HG03442 (cell line): Measurements from ENCODE around the gene ZIM2.
"Not testable (repeated sequence)": the region's sequence is repeated elsewhere in the genome, so short reads cannot be mapped to it uniquely, and the experiment has no call there.

ENCODE experiments used
- ATAC-seq: cut with Tn5 transposase; IDR thresholded peaks from one replicate; pipeline ENCODE4 v1.9.1; 2021; ENCODE audit warnings: mild to moderate bottlenecking, moderate library complexity; ENCODE audit not compliant: unreplicated experiment

ZIM2 gene

GRCh38 chr19:56840451-56841192, at the start of gene ZIM2, which contains the start of gene PEG3:
TSS of gene ZIM2 (minus strand) at chr19:56840726. CDS start at chr19:56824277, 16,449 bp downstream.
TSS of gene PEG3 (minus strand) at chr19:56840726. CDS start at chr19:56824655, 16,071 bp downstream.
- ATAC-seq = no peak

DNA sequence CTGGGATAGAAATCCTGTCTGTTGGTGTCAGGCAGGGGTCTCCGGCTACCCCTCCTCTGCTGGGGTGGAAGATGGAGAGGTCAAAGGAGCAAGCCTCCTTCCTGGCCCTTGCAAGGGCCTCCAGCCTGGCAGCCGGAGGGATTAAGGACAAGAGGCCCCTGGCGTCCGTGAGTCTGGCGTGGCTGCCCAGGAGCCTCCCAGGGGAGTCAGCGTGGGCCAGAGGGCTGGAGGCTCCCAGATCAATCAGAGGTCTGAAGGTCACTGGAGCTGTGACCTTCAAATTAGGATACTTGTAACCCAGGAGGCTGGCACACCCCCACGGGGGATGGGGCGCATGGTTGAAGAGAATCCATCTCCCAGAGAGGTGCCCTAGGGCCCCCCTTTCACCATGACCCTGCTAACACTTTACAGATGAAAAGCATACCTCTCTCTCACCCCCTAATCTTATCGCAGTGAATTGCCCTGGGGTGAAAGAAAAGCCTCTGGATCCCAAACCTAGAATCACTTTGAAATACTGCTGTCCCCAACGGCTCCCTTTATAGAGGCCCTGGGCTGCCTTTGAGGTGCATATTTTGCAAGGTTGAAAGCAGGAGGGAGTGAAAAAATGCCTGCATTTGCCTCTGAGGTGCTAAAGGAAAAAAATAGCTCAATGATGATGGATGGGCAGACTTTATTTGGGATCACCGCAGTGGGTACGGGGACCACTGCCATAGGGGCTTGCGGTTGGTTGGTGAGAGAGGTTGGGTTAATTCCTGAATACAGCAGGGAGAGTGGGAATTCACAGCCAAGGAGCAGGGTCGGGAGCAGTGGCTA, 44.9 kb upstream of the ZIM2 start:
- ATAC-seq = no peak

GRCh38 chr19:56884441-56884840, 43.9 kb upstream of the ZIM2 start:
- ATAC-seq = no peak

- ATAC-seq = no peak
These were observed 40.2 kb upstream of the ZIM2 start for GRCh38 chr19:56880592-56881190.

GRCh38 chr19:56877069-56877715, 36.7 kb upstream of the ZIM2 start:
- no peak for ATAC-seq

- no peak for ATAC-seq
These were observed 35.2 kb upstream of the ZIM2 start for GRCh38 chr19:56875717-56876116.

DNA sequence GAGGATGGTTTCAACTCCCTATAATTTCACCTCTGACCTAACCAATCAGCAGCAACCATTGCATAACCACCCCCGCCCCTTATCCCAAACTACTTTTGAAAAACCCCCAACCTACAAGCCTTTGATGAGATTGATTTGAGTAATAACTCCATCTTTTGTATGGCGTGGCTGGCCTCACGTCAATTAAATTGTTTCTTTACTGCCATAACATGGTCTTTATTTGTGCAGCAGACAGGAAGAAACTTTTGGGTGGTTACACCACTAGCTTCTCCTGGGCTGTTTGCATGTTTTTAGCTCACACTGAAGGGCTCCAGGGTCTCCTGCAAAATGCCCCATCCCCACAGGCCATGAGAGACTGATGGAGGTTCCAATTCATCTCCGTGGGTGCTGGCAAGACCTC, 34.0 kb upstream of the ZIM2 start:
- no peak for ATAC-seq

GRCh38 chr19:56873493-56873892, 33.0 kb upstream of the ZIM2 start:
- ATAC-seq = no peak

- no peak for ATAC-seq
These were observed 29.4 kb upstream of the ZIM2 start for GRCh38 chr19:56869886-56870285.

DNA sequence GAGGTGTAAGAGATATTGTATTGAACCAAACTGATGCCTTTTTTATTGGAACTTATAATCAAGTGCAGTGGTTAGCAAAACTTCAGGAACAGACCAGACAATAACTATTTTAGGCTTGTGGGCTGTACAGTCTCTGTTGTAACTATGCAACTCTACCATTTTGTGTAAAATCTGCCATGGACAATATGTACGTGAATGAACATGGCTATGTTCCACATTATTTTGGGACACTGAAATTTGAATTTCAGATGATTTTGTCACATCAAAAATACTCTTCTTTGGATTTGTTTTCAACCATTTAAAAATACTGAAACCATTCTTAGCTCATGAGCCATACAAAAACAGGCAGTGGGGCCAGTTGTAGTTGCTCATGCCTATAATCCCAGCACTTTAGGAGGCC, 27.9 kb upstream of the ZIM2 start:
- ATAC-seq = no peak

DNA sequence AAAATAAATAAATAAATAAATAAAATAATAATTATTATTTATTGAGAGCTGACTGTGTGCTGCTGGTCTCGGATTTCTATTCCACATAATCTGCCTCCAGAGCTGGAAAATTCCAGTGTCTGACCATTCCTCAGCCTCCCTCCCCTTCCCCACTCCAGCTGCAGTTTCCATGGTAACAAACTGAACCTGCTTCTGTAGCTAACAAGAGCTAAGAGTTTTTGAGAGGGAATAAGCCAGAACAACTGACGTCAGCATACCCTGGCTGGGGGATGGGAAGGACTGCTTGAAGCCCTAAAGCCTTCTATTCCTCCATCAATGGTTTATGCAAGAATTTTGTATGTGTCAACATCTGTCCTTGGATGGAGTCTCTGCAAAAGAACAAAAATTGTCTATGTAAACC, 26.0 kb upstream of the ZIM2 start:
- no peak for ATAC-seq

- no peak for ATAC-seq
These were observed 24.1 kb upstream of the ZIM2 start for GRCh38 chr19:56864443-56865125.

DNA sequence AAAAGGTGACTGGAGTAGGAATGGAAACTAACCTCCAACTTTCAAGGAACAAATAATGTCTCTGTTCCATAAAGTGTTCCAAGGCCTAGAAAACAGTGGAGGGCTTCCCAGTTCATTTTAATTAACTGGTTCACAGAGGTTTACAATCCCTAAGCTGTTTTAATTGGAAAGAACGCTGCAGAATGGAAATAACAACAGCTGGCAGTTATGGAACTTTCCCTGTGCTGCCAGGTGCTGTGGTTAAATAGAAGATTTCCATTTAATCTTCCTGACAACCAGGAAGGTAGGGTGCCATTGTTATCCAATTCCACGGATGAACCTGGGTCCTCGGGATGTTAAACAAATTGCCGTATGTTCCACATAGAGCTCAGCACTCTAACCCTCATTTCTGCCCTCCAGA, 22.2 kb upstream of the ZIM2 start:
- no peak for ATAC-seq

- ATAC-seq = not testable (repeated sequence)
These were observed 19.9 kb upstream of the ZIM2 start for GRCh38 chr19:56860409-56860808.

GRCh38 chr19:56858026-56858425, 17.5 kb upstream of the ZIM2 start:
- ATAC-seq = no peak

GRCh38 chr19:56856822-56857221, 16.3 kb upstream of the ZIM2 start:
- ATAC-seq = no peak

DNA sequence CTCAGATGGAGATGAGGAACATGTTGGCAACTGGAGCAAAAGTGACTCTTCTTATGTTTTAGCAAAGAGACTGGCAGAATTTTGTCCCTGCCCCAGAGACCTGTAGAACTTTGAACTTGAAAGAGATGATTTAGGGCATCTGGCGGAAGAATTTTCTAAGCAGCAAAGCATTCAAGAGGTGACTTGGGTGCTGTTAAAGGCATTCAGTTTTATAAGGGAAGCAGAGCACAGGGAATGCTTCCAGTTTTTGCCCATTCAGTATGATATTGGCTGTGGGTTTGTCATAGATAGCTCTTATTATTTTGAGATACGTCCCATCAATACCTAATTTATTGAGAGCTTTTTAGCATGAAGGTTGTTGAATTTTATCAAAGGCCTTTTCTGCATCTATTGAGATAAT, 11.8 kb upstream of the ZIM2 start:
- not testable (repeated sequence) for ATAC-seq

- ATAC-seq = no peak
These were observed 7.6 kb upstream of the ZIM2 start for GRCh38 chr19:56848166-56848565.

DNA sequence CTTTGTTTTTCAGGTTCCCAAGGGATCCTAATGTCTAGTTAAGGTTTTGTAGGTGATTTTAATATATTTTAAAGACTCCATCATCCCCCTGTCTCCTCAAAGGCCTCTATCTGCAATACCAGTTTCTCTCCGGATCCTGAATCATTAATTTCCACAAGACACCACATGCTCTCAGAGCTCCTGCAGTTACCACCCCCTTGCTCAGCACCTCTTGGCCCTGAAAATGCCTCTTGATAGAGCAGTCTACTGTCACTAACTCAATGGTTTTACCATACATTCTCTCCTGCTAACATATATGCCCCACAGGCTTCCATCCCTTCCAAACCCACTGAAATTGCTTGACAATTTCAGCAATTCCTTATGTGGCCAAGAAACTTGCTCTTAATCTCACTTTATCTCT, 1.9 kb upstream of the ZIM2 start:
- ATAC-seq = no peak

DNA sequence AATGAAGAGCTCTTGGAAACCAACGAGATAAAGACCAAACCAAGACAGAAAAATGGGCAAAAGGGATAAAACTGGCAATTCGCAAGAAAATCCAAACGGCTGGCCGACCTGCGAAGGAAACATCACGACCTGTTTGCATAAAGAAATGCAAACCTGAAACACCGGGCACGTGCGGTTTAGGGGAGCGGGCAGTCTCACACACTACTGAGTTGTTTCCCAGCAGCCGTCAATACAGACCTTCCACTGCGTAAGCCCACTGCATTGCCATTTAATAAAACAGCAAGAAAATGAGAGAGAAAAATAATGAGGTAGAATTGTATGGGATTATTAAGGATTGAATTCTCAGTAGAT, 642 bp upstream of the ZIM2 start:
- ATAC-seq = no peak
